Liver (tissue), 3 donors: ENCODE results near the gene BMPER.

ENCODE experiments used
- EGR1 ChIP-seq, 2 donors: IDR thresholded peaks; 2 replicates each; pipeline ENCODE4 v1.6.1; 2016 to 2018; ENCODE audit warnings: antibody characterized with exemption in 2 of 2, low read depth in 2 of 2
- FOXA1 ChIP-seq: IDR thresholded peaks from 2 replicates; pipeline ENCODE4 v1.6.1; 2016; ENCODE audit warnings: antibody characterized with exemption
- SP1 ChIP-seq: IDR thresholded peaks from 2 replicates; pipeline ENCODE4 v1.6.1; 2018; ENCODE audit warnings: antibody characterized with exemption, mild to moderate bottlenecking
- TAF1 ChIP-seq: conservative IDR thresholded peaks from 2 replicates; pipeline ENCODE4 v1.6.1; 2016; ENCODE audit warnings: antibody characterized with exemption, mild to moderate bottlenecking
- TF ChIP-seq, protein P1 (sequence below): fragments of 150-350 bp; IDR thresholded peaks from 2 replicates; pipeline ENCODE4 v1.5.1; 2017; ENCODE audit warnings: improper control_type of control experiment, low read depth, low read length; ENCODE audit not compliant: missing input control
- TF ChIP-seq, protein P2 (sequence below): IDR thresholded peaks from 2 replicates; pipeline ENCODE4 v1.6.1; 2016; ENCODE audit warnings: antibody characterized with exemption, mild to moderate bottlenecking
- TF ChIP-seq, protein P3 (sequence below): IDR thresholded peaks from 2 replicates; pipeline ENCODE4 v1.6.1; 2016; ENCODE audit warnings: antibody characterized with exemption
- TF ChIP-seq, protein P4 (sequence below): IDR thresholded peaks from 2 replicates; pipeline ENCODE4 v1.6.1; 2016; ENCODE audit warnings: antibody characterized with exemption
- TF ChIP-seq, protein P5 (sequence below): IDR thresholded peaks from 2 replicates; pipeline ENCODE4 v1.6.1; 2016; ENCODE audit warnings: antibody characterized with exemption
- donor health status: healthy.
- donor health status: healthy.

DNA sequence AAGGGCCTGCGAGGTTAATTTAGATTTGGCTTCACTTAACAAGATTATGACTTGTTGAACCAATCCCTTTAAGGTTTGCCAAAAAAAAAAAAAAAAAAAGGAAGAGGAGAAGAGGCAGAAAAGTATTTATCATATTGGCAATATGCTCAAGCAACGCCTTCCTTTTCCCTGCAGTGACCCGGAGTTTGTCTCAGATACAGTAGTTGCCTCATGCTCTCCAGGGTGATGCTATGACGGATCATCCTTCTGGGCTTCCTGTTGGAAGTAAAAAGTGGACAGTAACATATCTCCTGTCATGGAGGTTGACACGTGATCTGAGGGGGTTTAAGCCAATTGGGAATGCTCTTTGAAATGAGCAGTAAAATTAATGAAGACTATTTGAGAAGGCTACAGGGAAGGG lies 117.3 kb downstream of the BMPER start:
- TF ChIP-seq, protein P1, sequence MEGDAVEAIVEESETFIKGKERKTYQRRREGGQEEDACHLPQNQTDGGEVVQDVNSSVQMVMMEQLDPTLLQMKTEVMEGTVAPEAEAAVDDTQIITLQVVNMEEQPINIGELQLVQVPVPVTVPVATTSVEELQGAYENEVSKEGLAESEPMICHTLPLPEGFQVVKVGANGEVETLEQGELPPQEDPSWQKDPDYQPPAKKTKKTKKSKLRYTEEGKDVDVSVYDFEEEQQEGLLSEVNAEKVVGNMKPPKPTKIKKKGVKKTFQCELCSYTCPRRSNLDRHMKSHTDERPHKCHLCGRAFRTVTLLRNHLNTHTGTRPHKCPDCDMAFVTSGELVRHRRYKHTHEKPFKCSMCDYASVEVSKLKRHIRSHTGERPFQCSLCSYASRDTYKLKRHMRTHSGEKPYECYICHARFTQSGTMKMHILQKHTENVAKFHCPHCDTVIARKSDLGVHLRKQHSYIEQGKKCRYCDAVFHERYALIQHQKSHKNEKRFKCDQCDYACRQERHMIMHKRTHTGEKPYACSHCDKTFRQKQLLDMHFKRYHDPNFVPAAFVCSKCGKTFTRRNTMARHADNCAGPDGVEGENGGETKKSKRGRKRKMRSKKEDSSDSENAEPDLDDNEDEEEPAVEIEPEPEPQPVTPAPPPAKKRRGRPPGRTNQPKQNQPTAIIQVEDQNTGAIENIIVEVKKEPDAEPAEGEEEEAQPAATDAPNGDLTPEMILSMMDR: no peak
- TF ChIP-seq FOXA1: no peak
- TF ChIP-seq, protein P2, sequence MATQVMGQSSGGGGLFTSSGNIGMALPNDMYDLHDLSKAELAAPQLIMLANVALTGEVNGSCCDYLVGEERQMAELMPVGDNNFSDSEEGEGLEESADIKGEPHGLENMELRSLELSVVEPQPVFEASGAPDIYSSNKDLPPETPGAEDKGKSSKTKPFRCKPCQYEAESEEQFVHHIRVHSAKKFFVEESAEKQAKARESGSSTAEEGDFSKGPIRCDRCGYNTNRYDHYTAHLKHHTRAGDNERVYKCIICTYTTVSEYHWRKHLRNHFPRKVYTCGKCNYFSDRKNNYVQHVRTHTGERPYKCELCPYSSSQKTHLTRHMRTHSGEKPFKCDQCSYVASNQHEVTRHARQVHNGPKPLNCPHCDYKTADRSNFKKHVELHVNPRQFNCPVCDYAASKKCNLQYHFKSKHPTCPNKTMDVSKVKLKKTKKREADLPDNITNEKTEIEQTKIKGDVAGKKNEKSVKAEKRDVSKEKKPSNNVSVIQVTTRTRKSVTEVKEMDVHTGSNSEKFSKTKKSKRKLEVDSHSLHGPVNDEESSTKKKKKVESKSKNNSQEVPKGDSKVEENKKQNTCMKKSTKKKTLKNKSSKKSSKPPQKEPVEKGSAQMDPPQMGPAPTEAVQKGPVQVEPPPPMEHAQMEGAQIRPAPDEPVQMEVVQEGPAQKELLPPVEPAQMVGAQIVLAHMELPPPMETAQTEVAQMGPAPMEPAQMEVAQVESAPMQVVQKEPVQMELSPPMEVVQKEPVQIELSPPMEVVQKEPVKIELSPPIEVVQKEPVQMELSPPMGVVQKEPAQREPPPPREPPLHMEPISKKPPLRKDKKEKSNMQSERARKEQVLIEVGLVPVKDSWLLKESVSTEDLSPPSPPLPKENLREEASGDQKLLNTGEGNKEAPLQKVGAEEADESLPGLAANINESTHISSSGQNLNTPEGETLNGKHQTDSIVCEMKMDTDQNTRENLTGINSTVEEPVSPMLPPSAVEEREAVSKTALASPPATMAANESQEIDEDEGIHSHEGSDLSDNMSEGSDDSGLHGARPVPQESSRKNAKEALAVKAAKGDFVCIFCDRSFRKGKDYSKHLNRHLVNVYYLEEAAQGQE: no peak
- no peak for TF ChIP-seq TAF1
- TF ChIP-seq, protein P3, sequence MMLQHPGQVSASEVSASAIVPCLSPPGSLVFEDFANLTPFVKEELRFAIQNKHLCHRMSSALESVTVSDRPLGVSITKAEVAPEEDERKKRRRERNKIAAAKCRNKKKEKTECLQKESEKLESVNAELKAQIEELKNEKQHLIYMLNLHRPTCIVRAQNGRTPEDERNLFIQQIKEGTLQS: no peak
- TF ChIP-seq, protein P4, sequence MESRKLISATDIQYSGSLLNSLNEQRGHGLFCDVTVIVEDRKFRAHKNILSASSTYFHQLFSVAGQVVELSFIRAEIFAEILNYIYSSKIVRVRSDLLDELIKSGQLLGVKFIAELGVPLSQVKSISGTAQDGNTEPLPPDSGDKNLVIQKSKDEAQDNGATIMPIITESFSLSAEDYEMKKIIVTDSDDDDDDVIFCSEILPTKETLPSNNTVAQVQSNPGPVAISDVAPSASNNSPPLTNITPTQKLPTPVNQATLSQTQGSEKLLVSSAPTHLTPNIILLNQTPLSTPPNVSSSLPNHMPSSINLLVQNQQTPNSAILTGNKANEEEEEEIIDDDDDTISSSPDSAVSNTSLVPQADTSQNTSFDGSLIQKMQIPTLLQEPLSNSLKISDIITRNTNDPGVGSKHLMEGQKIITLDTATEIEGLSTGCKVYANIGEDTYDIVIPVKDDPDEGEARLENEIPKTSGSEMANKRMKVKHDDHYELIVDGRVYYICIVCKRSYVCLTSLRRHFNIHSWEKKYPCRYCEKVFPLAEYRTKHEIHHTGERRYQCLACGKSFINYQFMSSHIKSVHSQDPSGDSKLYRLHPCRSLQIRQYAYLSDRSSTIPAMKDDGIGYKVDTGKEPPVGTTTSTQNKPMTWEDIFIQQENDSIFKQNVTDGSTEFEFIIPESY: no peak
- TF ChIP-seq EGR1 (IDR thresholded peaks at IDR 0.05; ENCODE audit: low read depth in 2 of 2): no peak
- TF ChIP-seq, protein P5, sequence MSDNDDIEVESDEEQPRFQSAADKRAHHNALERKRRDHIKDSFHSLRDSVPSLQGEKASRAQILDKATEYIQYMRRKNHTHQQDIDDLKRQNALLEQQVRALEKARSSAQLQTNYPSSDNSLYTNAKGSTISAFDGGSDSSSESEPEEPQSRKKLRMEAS: no peak
- TF ChIP-seq SP1: no peak
